K562 (cell line): ENCODE results near the gene MYO15A. TPM values are rescaled to one million over a fixed set of nuclear protein-coding genes. Genes with fewer than 3 reads are reported as not detected.

Experiments
- ARHGAP35 ChIP-seq: fragments of 450-650 bp; IDR thresholded peaks from 2 replicates; pipeline ENCODE4 v1.6.1; 2018; ENCODE audit not compliant: partially characterized antibody
- BACH1 ChIP-seq: fragments of 200-800 bp; sonication (Bioruptor generic); IDR thresholded peaks from 2 replicates; pipeline ENCODE4 v1.6.1; 2016; ENCODE audit warnings: missing genetic modification characterization, missing compliant biosample characterization
- COPS2 ChIP-seq: fragments of 450-650 bp; conservative IDR thresholded peaks from 2 replicates; pipeline ENCODE4 v1.6.1; 2016; ENCODE audit warnings: mild to moderate bottlenecking, moderate library complexity
- ELF4 ChIP-seq: fragments of 450-650 bp; formaldehyde crosslinking; IDR thresholded peaks from 2 replicates; pipeline ENCODE4 v1.4.0; 2022; ENCODE audit warnings: missing genetic modification characterization
- FOXA3 ChIP-seq, 2 experiments: fragments of 450-650 bp in 1 of 2; sonication (generic) in 1 of 2; formaldehyde crosslinking; IDR thresholded peaks in 1 of 2; conservative IDR thresholded peaks in 1 of 2; 2 replicates each; pipeline versions ENCODE4 v1.4.0 to v1.8.0; 2020 to 2022; ENCODE audit warnings: mild to moderate bottlenecking in 2 of 2, missing genetic modification reagents in 1 of 2
- HDAC1 ChIP-seq, 2 experiments: fragments of 450-650 bp; IDR thresholded peaks; 2 replicates each; pipeline ENCODE4 v1.6.1; 2016 to 2017; ENCODE audit warnings: inconsistent platforms in 1 of 2, mild to moderate bottlenecking in 1 of 2, moderate library complexity in 1 of 2
- HNRNPLL ChIP-seq: fragments of 200-400 bp; formaldehyde crosslinking; IDR thresholded peaks from 2 replicates; pipeline ENCODE4 v1.6.1; 2017; ENCODE audit warnings: low read length, low read depth, mild to moderate bottlenecking; ENCODE audit not compliant: poor library complexity, severe bottlenecking
- MECOM ChIP-seq: fragments of 250-450 bp; sonication (Bioruptor Pico); IDR thresholded peaks from 2 replicates; pipeline ENCODE4 v1.8.0; 2022; ENCODE audit warnings: inconsistent platforms
- MEIS2 ChIP-seq: fragments of 450-650 bp; IDR thresholded peaks from 2 replicates; pipeline ENCODE4 v1.6.1; 2014; ENCODE audit warnings: mild to moderate bottlenecking; ENCODE audit not compliant: partially characterized antibody
- PHB2 ChIP-seq: fragments of 450-650 bp; IDR thresholded peaks from 2 replicates; pipeline ENCODE4 v1.6.1; 2017; ENCODE audit warnings: low read depth
- RBM15 ChIP-seq: fragments of 200-400 bp; formaldehyde crosslinking; IDR thresholded peaks from 2 replicates; pipeline ENCODE4 v1.6.1; 2018; ENCODE audit warnings: mild to moderate bottlenecking, low read length, moderate library complexity; ENCODE audit not compliant: insufficient read depth
- TAF7 ChIP-seq: fragments of 450-650 bp; IDR thresholded peaks from 2 replicates; pipeline ENCODE4 v1.6.1; 2016; ENCODE audit warnings: missing genetic modification characterization, missing compliant biosample characterization
- U2AF2 ChIP-seq: fragments of 200-400 bp; formaldehyde crosslinking; optimal IDR thresholded peaks from 2 replicates; pipeline ENCODE3; 2017; ENCODE audit warnings: low read depth, mild to moderate bottlenecking, low read length
- ZNF143 ChIP-seq: sonication (generic); formaldehyde crosslinking; IDR thresholded peaks from 2 replicates; pipeline ENCODE4 v1.9.0; 2022; ENCODE audit warnings: mild to moderate bottlenecking, missing genetic modification reagents
- polyA plus RNA-seq, 8 experiments: library from polyadenylated mRNA; depleted of rRNA in 4 of 8; stranded (reverse) in 5 of 8; unstranded in 3 of 8; fragments of >200 nt; fragmentation: Nextera tagmentation in 2 of 8; fragmentation: Illumina TruSeq in 1 of 8; extraction: Ambion mirVana in 2 of 8; extraction: Trizol in 1 of 8; gene quantifications; 2 replicates each; pipeline versions ENCODE4 v1.2.1 to v1.2.3, GENCODE V29; 2011 to 2014; ENCODE audit warnings: inconsistent platforms in 1 of 8, missing spikeins in 1 of 8
- total RNA-seq, 7 experiments: library from RNA; depleted of rRNA in 6 of 7; stranded (reverse); fragments of >200 nt in 6 of 7; fragmentation: Illumina TruSeq in 2 of 7; extraction: Trizol in 2 of 7; gene quantifications; 2 replicates each; pipeline versions ENCODE4 v1.2.1 to v1.2.3, GENCODE V29; 2011 to 2021; ENCODE audit warnings: low replicate concordance in 1 of 7
- TF ChIP-seq, protein P1 (sequence below), 3 experiments: IDR thresholded peaks in 2 of 3; conservative IDR thresholded peaks in 1 of 3; 2 replicates each; pipeline ENCODE4 v1.5.1; 2011 to 2012; ENCODE audit warnings: low read length in 3 of 3, mild to moderate bottlenecking in 3 of 3, control low read depth in 2 of 3, improper control_type of control experiment in 1 of 3, inconsistent platforms in 1 of 3, low read depth in 1 of 3, mixed read lengths in 1 of 3, moderate library complexity in 1 of 3; ENCODE audit not compliant: insufficient read depth in 2 of 3
- TF ChIP-seq, protein P2 (sequence below): fragments of 250-450 bp; sonication (Bioruptor Pico); IDR thresholded peaks from 2 replicates; pipeline ENCODE4 v1.5.0; 2022; ENCODE audit warnings: mild to moderate bottlenecking
- TF ChIP-seq, protein P3 (sequence below): fragments of 450-650 bp; IDR thresholded peaks from 2 replicates; pipeline ENCODE4 v1.6.1; 2016; ENCODE audit warnings: missing biosample characterization, missing genetic modification characterization

The MYO15A gene
- total and polyA plus RNA-seq, 9 of the 15 experiments (the other 6 are each of a cell fraction or from before 2014, with no cell fraction given) = 0.05 to 0.88 (median 0.14) TPM; not detected in 1

DNA sequence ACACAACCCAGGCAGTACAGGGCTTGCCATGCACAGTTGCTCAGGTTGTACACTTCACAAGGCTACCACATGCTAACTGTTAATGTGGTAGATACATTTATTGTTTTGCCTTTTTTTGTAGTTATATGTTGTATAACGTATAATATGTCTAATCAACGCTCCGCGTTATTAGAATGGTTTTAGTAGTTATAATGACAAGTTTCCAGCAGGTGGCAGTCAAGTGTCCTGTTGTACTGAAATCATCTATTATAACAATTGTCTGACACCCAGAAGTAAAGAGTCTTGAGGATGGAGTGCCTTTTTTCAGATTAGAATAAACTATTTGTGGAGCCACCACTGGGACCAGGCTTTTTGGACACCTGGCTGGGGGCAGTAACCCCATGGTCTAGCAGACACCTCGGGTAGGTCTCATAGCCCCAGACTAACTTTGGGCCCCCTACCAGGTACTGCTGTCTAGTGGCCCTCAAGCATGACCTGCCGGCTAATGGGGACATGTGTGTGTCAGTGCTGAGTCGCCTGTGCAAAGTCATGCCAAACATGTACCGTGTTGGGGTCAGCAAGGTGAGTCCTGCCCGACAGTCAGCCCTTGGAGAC is 32.8 kb downstream of the MYO15A start (continued):
- TF ChIP-seq U2AF2 (no peak), MEIS2 (peak; percentile 13), PHB2 (no peak), FOXA3 (CRISPR knock-in tag; conservative IDR thresholded peaks at IDR 0.05 in 1 of 2, IDR thresholded peaks at IDR 0.05 in 1 of 2) (no peak), ZNF143 (CRISPR knock-in tag) (no peak), HDAC1 (IDR thresholded peaks at IDR 0.05) (no peak), MECOM (no peak), TAF7 (no peak), COPS2 (no peak), BACH1 (tag) (no peak), ELF4 (CRISPR knock-in tag) (no peak), HNRNPLL (no peak), ARHGAP35 (no peak), RBM15 (no peak)
- TF ChIP-seq, protein P1, sequence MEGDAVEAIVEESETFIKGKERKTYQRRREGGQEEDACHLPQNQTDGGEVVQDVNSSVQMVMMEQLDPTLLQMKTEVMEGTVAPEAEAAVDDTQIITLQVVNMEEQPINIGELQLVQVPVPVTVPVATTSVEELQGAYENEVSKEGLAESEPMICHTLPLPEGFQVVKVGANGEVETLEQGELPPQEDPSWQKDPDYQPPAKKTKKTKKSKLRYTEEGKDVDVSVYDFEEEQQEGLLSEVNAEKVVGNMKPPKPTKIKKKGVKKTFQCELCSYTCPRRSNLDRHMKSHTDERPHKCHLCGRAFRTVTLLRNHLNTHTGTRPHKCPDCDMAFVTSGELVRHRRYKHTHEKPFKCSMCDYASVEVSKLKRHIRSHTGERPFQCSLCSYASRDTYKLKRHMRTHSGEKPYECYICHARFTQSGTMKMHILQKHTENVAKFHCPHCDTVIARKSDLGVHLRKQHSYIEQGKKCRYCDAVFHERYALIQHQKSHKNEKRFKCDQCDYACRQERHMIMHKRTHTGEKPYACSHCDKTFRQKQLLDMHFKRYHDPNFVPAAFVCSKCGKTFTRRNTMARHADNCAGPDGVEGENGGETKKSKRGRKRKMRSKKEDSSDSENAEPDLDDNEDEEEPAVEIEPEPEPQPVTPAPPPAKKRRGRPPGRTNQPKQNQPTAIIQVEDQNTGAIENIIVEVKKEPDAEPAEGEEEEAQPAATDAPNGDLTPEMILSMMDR (IDR thresholded peaks at IDR 0.05 in 2 of 3, conservative IDR thresholded peaks at IDR 0.05 in 1 of 3; ENCODE audit: insufficient read depth in 2 of 3, low read depth in 1 of 3, low read length in 3 of 3) = peak; percentile 46 to 66 (median 52); a peak in 4 of 6 replicates
- TF ChIP-seq, protein P2, sequence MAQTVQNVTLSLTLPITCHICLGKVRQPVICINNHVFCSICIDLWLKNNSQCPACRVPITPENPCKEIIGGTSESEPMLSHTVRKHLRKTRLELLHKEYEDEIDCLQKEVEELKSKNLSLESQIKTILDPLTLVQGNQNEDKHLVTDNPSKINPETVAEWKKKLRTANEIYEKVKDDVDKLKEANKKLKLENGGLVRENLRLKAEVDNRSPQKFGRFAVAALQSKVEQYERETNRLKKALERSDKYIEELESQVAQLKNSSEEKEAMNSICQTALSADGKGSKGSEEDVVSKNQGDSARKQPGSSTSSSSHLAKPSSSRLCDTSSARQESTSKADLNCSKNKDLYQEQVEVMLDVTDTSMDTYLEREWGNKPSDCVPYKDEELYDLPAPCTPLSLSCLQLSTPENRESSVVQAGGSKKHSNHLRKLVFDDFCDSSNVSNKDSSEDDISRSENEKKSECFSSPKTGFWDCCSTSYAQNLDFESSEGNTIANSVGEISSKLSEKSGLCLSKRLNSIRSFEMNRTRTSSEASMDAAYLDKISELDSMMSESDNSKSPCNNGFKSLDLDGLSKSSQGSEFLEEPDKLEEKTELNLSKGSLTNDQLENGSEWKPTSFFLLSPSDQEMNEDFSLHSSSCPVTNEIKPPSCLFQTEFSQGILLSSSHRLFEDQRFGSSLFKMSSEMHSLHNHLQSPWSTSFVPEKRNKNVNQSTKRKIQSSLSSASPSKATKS = no peak
- TF ChIP-seq, protein P3, sequence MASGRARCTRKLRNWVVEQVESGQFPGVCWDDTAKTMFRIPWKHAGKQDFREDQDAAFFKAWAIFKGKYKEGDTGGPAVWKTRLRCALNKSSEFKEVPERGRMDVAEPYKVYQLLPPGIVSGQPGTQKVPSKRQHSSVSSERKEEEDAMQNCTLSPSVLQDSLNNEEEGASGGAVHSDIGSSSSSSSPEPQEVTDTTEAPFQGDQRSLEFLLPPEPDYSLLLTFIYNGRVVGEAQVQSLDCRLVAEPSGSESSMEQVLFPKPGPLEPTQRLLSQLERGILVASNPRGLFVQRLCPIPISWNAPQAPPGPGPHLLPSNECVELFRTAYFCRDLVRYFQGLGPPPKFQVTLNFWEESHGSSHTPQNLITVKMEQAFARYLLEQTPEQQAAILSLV (tag) = no peak
